Panc1 (cell line): ENCODE data around the gene RNF130.
"Not testable (repeated sequence)": the region's sequence is repeated elsewhere in the genome, so short reads cannot be mapped to it uniquely, and the experiment has no call there.

Experiments
- POLR2AphosphoS5 ChIP-seq: IDR thresholded peaks from 2 replicates; pipeline ENCODE4 v1.6.1; 2012; ENCODE audit warnings: mild to moderate bottlenecking, low read depth, low read length, moderate library complexity
- SIN3A ChIP-seq: IDR thresholded peaks from 2 replicates; pipeline ENCODE4 v1.6.1; 2012; ENCODE audit warnings: low read depth, mild to moderate bottlenecking, low read length, moderate library complexity, borderline replicate concordance; ENCODE audit not compliant: insufficient read depth
- TCF7L2 ChIP-seq: IDR thresholded peaks from 2 replicates; pipeline ENCODE4 v1.6.1; 2011; ENCODE audit warnings: mild to moderate bottlenecking, low read depth, low read length, inconsistent platforms
- TF ChIP-seq, protein P1 (sequence below): fragments of 450-650 bp; IDR thresholded peaks from 2 replicates; pipeline ENCODE4 v1.5.1; 2017; ENCODE audit warnings: mild to moderate bottlenecking
- TF ChIP-seq, protein P2 (sequence below), 2 experiments: IDR thresholded peaks; 2 replicates each; pipeline ENCODE4 v1.6.1; 2011 to 2012; ENCODE audit warnings: low read depth in 2 of 2, control low read depth in 1 of 2, low read length in 1 of 2, mild to moderate bottlenecking in 1 of 2, moderate library complexity in 1 of 2; ENCODE audit not compliant: insufficient read depth in 1 of 2

DNA sequence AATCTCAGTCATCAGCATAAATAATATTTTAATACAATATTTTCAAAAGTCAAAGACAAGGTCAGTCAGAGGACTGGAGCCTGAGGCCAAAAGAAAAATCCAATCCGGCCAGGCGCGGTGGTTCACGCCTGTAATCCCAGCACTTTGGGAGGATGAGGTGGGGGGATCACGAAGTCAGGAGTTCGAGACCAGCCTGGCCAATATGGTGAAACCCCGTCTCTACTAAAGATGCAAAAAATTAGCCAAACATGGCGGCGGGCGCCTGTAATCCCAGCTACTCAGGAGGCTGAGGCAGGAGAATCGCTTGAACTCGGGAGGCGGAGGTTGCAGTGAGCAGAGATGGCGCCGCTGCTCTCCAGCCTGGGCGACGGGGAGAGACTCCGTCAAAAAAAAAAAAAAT lies 18.1 kb upstream of the RNF130 start:
- TF ChIP-seq, protein P1, sequence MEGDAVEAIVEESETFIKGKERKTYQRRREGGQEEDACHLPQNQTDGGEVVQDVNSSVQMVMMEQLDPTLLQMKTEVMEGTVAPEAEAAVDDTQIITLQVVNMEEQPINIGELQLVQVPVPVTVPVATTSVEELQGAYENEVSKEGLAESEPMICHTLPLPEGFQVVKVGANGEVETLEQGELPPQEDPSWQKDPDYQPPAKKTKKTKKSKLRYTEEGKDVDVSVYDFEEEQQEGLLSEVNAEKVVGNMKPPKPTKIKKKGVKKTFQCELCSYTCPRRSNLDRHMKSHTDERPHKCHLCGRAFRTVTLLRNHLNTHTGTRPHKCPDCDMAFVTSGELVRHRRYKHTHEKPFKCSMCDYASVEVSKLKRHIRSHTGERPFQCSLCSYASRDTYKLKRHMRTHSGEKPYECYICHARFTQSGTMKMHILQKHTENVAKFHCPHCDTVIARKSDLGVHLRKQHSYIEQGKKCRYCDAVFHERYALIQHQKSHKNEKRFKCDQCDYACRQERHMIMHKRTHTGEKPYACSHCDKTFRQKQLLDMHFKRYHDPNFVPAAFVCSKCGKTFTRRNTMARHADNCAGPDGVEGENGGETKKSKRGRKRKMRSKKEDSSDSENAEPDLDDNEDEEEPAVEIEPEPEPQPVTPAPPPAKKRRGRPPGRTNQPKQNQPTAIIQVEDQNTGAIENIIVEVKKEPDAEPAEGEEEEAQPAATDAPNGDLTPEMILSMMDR, result not testable (repeated sequence)
- not testable (repeated sequence) for TF ChIP-seq TCF7L2, POLR2AphosphoS5, SIN3A
- TF ChIP-seq, protein P2, sequence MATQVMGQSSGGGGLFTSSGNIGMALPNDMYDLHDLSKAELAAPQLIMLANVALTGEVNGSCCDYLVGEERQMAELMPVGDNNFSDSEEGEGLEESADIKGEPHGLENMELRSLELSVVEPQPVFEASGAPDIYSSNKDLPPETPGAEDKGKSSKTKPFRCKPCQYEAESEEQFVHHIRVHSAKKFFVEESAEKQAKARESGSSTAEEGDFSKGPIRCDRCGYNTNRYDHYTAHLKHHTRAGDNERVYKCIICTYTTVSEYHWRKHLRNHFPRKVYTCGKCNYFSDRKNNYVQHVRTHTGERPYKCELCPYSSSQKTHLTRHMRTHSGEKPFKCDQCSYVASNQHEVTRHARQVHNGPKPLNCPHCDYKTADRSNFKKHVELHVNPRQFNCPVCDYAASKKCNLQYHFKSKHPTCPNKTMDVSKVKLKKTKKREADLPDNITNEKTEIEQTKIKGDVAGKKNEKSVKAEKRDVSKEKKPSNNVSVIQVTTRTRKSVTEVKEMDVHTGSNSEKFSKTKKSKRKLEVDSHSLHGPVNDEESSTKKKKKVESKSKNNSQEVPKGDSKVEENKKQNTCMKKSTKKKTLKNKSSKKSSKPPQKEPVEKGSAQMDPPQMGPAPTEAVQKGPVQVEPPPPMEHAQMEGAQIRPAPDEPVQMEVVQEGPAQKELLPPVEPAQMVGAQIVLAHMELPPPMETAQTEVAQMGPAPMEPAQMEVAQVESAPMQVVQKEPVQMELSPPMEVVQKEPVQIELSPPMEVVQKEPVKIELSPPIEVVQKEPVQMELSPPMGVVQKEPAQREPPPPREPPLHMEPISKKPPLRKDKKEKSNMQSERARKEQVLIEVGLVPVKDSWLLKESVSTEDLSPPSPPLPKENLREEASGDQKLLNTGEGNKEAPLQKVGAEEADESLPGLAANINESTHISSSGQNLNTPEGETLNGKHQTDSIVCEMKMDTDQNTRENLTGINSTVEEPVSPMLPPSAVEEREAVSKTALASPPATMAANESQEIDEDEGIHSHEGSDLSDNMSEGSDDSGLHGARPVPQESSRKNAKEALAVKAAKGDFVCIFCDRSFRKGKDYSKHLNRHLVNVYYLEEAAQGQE (IDR thresholded peaks at IDR 0.05; ENCODE audit: insufficient read depth in 1 of 2, low read depth in 2 of 2, low read length in 1 of 2), result not testable (repeated sequence)
